ENCODE measurements around the gene PTGS1.
"Not testable (repeated sequence)": the region's sequence is repeated elsewhere in the genome, so short reads cannot be mapped to it uniquely, and the experiment has no call there.

Gene PTGS1

GRCh38 chr9:122370869-122371755, at the start of gene PTGS1:
Gene PTGS1 (plus strand): TSS chr9:122371024. CDS start chr9:122371085, 61 bp downstream.
- peak; percentile 2 for DNase-seq

- no peak for DNase-seq
These were observed 48.3 kb upstream of the PTGS1 start for GRCh38 chr9:122322553-122322952.

- DNase-seq: not testable (repeated sequence)
These were observed 46.2 kb upstream of the PTGS1 start for GRCh38 chr9:122324665-122325064.

GRCh38 chr9:122325124-122325523, 45.7 kb upstream of the PTGS1 start:
- DNase-seq: no peak

GRCh38 chr9:122327175-122327574, 43.6 kb upstream of the PTGS1 start:
- DNase-seq: no peak

GRCh38 chr9:122329597-122329996, 41.2 kb upstream of the PTGS1 start:
- no peak for DNase-seq

- not testable (repeated sequence) for DNase-seq
These were observed 40.4 kb upstream of the PTGS1 start for GRCh38 chr9:122330466-122330865.

GRCh38 chr9:122331523-122331927, 39.3 kb upstream of the PTGS1 start:
- no peak for DNase-seq

- DNase-seq: no peak
These were observed 38.7 kb upstream of the PTGS1 start for GRCh38 chr9:122332083-122332482.

- DNase-seq: no peak
These were observed 38.2 kb upstream of the PTGS1 start for GRCh38 chr9:122332644-122333043.

- DNase-seq: no peak
These were observed 37.5 kb upstream of the PTGS1 start for GRCh38 chr9:122333169-122333808.

- DNase-seq: no peak
These were observed 35.9 kb upstream of the PTGS1 start for GRCh38 chr9:122334916-122335315.

GRCh38 chr9:122336189-122336588, 34.6 kb upstream of the PTGS1 start:
- no peak for DNase-seq

- no peak for DNase-seq
These were observed 33.8 kb upstream of the PTGS1 start for GRCh38 chr9:122336866-122337555.

- no peak for DNase-seq
These were observed 33.3 kb upstream of the PTGS1 start for GRCh38 chr9:122337556-122337929.

- no peak for DNase-seq
These were observed 32.3 kb upstream of the PTGS1 start for GRCh38 chr9:122338536-122338935.

- no peak for DNase-seq
These were observed 31.8 kb upstream of the PTGS1 start for GRCh38 chr9:122338994-122339393.

GRCh38 chr9:122339579-122339978, 31.2 kb upstream of the PTGS1 start:
- DNase-seq: no peak

GRCh38 chr9:122340161-122340560, 30.7 kb upstream of the PTGS1 start:
- DNase-seq: no peak

- no peak for DNase-seq
These were observed 28.3 kb upstream of the PTGS1 start for GRCh38 chr9:122342323-122343050.

GRCh38 chr9:122346478-122347347, 24.1 kb upstream of the PTGS1 start:
- DNase-seq: peak; percentile 12

Data from activated naive CD4-positive, alpha-beta T cell treated with Interleukin-2 at 50 U/mL for 16 hours (primary cell).